GM12892 (cell line): ENCODE data around the gene TMEM266.

Source experiments
- POLR2A ChIP-seq: IDR thresholded peaks from 2 replicates; pipeline ENCODE4 v1.6.1; 2011; ENCODE audit warnings: low read depth, low read length, control low read depth
- POLR2AphosphoS5 ChIP-seq: IDR thresholded peaks from 2 replicates; pipeline ENCODE4 v1.6.1; 2011; ENCODE audit warnings: low read depth, low read length, control low read depth
- TAF1 ChIP-seq: IDR thresholded peaks from 2 replicates; pipeline ENCODE4 v1.6.1; 2011; ENCODE audit warnings: low read depth, mild to moderate bottlenecking, control low read depth, low read length, borderline replicate concordance

- TF ChIP-seq POLR2A (no peak), TAF1 (no peak), POLR2AphosphoS5 (no peak)
These were observed 131.2 kb downstream of the TMEM266 start for GRCh38 chr15:76190751-76191538.
